ENCODE data around the gene DLGAP3.

Gene DLGAP3

GRCh38 chr1:34900775-34901502 lies 28.5 kb downstream of the DLGAP3 start:
- no peak for DNase-seq (ENCODE audit: low read depth)

- no peak for DNase-seq (ENCODE audit: low read depth)
These were observed 29.5 kb downstream of the DLGAP3 start for GRCh38 chr1:34899906-34900305.

- DNase-seq (ENCODE audit: low read depth) = no peak
These were observed 30.0 kb downstream of the DLGAP3 start for GRCh38 chr1:34899471-34899870.

GRCh38 chr1:34898330-34898761 lies 31.1 kb downstream of the DLGAP3 start:
- no peak for DNase-seq (ENCODE audit: low read depth)

GRCh38 chr1:34896612-34897011 lies 32.8 kb downstream of the DLGAP3 start:
- DNase-seq (ENCODE audit: low read depth) = no peak

- no peak for DNase-seq (ENCODE audit: low read depth)
These were observed 39.7 kb downstream of the DLGAP3 start for GRCh38 chr1:34889705-34890104.

GRCh38 chr1:34887593-34887992 lies 41.9 kb downstream of the DLGAP3 start:
- DNase-seq (ENCODE audit: low read depth) = no peak

- no peak for DNase-seq (ENCODE audit: low read depth)
These were observed 43.8 kb downstream of the DLGAP3 start for GRCh38 chr1:34885405-34886247.

GRCh38 chr1:34884961-34885360 lies 44.5 kb downstream of the DLGAP3 start:
- no peak for DNase-seq (ENCODE audit: low read depth)

GRCh38 chr1:34884536-34884935 lies 44.9 kb downstream of the DLGAP3 start:
- DNase-seq (ENCODE audit: low read depth) = no peak

GRCh38 chr1:34879230-34879629 lies 50.2 kb downstream of the DLGAP3 start:
- no peak for DNase-seq (ENCODE audit: low read depth)

- DNase-seq (ENCODE audit: low read depth) = no peak
These were observed 53.0 kb downstream of the DLGAP3 start for GRCh38 chr1:34876406-34876805.

GRCh38 chr1:34874296-34874952 lies 55.0 kb downstream of the DLGAP3 start:
- DNase-seq (ENCODE audit: low read depth) = no peak

GRCh38 chr1:34872133-34872503 lies 57.3 kb downstream of the DLGAP3 start:
- no peak for DNase-seq (ENCODE audit: low read depth)

GRCh38 chr1:34871443-34872132 lies 57.9 kb downstream of the DLGAP3 start:
- no peak for DNase-seq (ENCODE audit: low read depth)

- no peak for DNase-seq (ENCODE audit: low read depth)
These were observed 59.1 kb downstream of the DLGAP3 start for GRCh38 chr1:34870395-34870794.

- DNase-seq (ENCODE audit: low read depth) = no peak
These were observed 59.7 kb downstream of the DLGAP3 start for GRCh38 chr1:34869760-34870159.

- DNase-seq (ENCODE audit: low read depth) = no peak
These were observed 61.0 kb downstream of the DLGAP3 start for GRCh38 chr1:34868230-34869049.

- DNase-seq (ENCODE audit: low read depth) = no peak
These were observed 62.0 kb downstream of the DLGAP3 start for GRCh38 chr1:34867415-34867814.

GRCh38 chr1:34866762-34867109 lies 62.7 kb downstream of the DLGAP3 start:
- DNase-seq (ENCODE audit: low read depth) = no peak

- DNase-seq (ENCODE audit: low read depth) = peak; percentile 55
These were observed 63.3 kb downstream of the DLGAP3 start for GRCh38 chr1:34865981-34866761.
